Measurements from ENCODE around the gene POU4F1.

GRCh38 chr13:78609464-78610205, 6.3 kb upstream of the POU4F1 start:
- TF ChIP-seq CTCF (conservative IDR thresholded peaks at IDR 0.05; ENCODE audit: low read depth in 2 of 2) (no peak), REST (IDR thresholded peaks at IDR 0.05; ENCODE audit: unreplicated experiment) (no peak), CREB1 (CRISPR knock-in tag; IDR thresholded peaks at IDR 0.05; ENCODE audit: low read depth) (no peak), EZH2 (IDR thresholded peaks at IDR 0.05; ENCODE audit: low read depth, unreplicated experiment) (peak; percentile 30), EZH2phosphoT487 (IDR thresholded peaks at IDR 0.05; ENCODE audit: unreplicated experiment) (no peak), NANOG (IDR thresholded peaks at IDR 0.05; ENCODE audit: borderline replicate concordance) (no peak), STAT1 (IDR thresholded peaks at IDR 0.05; ENCODE audit: unreplicated experiment) (no peak), JUNB (IDR thresholded peaks at IDR 0.05; ENCODE audit: unreplicated experiment) (no peak), POLR2AphosphoS5 (IDR thresholded peaks at IDR 0.05; ENCODE audit: low read depth) (no peak), ZNF114 (CRISPR knock-in tag; IDR thresholded peaks at IDR 0.05) (no peak), ZNF331 (CRISPR knock-in tag; IDR thresholded peaks at IDR 0.05; ENCODE audit: low read depth) (no peak)
- TF ChIP-seq, protein P1, sequence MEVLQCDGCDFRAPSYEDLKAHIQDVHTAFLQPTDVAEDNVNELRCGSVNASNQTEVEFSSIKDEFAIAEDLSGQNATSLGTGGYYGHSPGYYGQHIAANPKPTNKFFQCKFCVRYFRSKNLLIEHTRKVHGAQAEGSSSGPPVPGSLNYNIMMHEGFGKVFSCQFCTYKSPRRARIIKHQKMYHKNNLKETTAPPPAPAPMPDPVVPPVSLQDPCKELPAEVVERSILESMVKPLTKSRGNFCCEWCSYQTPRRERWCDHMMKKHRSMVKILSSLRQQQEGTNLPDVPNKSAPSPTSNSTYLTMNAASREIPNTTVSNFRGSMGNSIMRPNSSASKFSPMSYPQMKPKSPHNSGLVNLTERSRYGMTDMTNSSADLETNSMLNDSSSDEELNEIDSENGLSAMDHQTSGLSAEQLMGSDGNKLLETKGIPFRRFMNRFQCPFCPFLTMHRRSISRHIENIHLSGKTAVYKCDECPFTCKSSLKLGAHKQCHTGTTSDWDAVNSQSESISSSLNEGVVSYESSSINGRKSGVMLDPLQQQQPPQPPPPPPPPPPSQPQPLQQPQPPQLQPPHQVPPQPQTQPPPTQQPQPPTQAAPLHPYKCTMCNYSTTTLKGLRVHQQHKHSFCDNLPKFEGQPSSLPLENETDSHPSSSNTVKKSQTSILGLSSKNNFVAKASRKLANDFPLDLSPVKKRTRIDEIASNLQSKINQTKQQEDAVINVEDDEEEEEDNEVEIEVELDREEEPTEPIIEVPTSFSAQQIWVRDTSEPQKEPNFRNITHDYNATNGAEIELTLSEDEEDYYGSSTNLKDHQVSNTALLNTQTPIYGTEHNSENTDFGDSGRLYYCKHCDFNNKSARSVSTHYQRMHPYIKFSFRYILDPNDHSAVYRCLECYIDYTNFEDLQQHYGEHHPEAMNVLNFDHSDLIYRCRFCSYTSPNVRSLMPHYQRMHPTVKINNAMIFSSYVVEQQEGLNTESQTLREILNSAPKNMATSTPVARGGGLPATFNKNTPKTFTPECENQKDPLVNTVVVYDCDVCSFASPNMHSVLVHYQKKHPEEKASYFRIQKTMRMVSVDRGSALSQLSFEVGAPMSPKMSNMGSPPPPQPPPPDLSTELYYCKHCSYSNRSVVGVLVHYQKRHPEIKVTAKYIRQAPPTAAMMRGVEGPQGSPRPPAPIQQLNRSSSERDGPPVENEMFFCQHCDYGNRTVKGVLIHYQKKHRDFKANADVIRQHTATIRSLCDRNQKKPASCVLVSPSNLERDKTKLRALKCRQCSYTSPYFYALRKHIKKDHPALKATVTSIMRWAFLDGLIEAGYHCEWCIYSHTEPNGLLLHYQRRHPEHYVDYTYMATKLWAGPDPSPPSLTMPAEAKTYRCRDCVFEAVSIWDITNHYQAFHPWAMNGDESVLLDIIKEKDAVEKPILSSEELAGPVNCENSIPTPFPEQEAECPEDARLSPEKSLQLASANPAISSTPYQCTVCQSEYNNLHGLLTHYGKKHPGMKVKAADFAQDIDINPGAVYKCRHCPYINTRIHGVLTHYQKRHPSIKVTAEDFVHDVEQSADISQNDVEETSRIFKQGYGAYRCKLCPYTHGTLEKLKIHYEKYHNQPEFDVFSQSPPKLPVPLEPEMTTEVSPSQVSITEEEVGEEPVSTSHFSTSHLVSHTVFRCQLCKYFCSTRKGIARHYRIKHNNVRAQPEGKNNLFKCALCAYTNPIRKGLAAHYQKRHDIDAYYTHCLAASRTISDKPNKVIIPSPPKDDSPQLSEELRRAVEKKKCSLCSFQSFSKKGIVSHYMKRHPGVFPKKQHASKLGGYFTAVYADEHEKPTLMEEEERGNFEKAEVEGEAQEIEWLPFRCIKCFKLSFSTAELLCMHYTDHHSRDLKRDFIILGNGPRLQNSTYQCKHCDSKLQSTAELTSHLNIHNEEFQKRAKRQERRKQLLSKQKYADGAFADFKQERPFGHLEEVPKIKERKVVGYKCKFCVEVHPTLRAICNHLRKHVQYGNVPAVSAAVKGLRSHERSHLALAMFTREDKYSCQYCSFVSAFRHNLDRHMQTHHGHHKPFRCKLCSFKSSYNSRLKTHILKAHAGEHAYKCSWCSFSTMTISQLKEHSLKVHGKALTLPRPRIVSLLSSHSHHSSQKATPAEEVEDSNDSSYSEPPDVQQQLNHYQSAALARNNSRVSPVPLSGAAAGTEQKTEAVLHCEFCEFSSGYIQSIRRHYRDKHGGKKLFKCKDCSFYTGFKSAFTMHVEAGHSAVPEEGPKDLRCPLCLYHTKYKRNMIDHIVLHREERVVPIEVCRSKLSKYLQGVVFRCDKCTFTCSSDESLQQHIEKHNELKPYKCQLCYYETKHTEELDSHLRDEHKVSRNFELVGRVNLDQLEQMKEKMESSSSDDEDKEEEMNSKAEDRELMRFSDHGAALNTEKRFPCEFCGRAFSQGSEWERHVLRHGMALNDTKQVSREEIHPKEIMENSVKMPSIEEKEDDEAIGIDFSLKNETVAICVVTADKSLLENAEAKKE (CRISPR knock-in tag; IDR thresholded peaks at IDR 0.05), result no peak
